ENCODE data around the gene DYNLT1. TPM values are rescaled to one million over a fixed set of nuclear protein-coding genes. Genes with fewer than 3 reads are reported as not detected.
"Not testable (repeated sequence)": the region's sequence is repeated elsewhere in the genome, so short reads cannot be mapped to it uniquely, and the experiment has no call there.

DYNLT1 gene
- polyA plus RNA-seq, 3 donors from 2014 or later = 94.2 to 141 (median 119) TPM

GRCh38 chr6:158656986-158657385 is 12.4 kb upstream of the DYNLT1 start:
- H3K9me3 Mint-ChIP-seq = not testable (repeated sequence)

GRCh38 chr6:158655569-158656450 is 11.3 kb upstream of the DYNLT1 start:
- H3K4me3 Mint-ChIP-seq = peak overlapping the region; percentile 78 to 87 (median 86)
- peaks cover 79 to 81% of the 10 kb centered on the region in 2 donors for H3K4me1 Mint-ChIP-seq
- H3K27ac Mint-ChIP-seq = peak overlapping the region; percentile 98 to 100 (median 100)
- no peaks in the 10 kb centered on the region for H3K9me3 Mint-ChIP-seq
- peak in 1 of 3 donors; percentile 29 for DNase-seq
- peaks cover 14 to 20% (median 18%) of the 10 kb centered on the region in 3 donors for H3K36me3 Mint-ChIP-seq
- H3K27me3 Mint-ChIP-seq (ENCODE audit: low read depth in 3 of 3) = peaks cover 20 to 45% (median 34%) of the 10 kb centered on the region in 3 donors

More at GRCh38 chr6:158656986-158657385, 12.4 kb upstream of the DYNLT1 start:
- peaks cover 20 to 39% (median 33%) of the 10 kb centered on the region in 3 donors for H3K27me3 Mint-ChIP-seq (ENCODE audit: low read depth in 3 of 3)
- peak overlapping the region in 1 of 5 donors; percentile 87 for H3K4me3 Mint-ChIP-seq
- not testable (repeated sequence) for DNase-seq
- H3K27ac Mint-ChIP-seq = peak overlapping the region; percentile 76 to 100 (median 99)
- peaks cover 17 to 24% (median 18%) of the 10 kb centered on the region in 3 donors for H3K36me3 Mint-ChIP-seq
- H3K4me1 Mint-ChIP-seq = peaks cover 75 to 76% of the 10 kb centered on the region in 2 donors

GRCh38 chr6:158654960-158655489 is 10.5 kb upstream of the DYNLT1 start:
- Mint-ChIP-seq H3K27ac (peak overlapping the region; percentile 98 to 100 (median 100)), H3K36me3 (peaks cover 14 to 19% (median 18%) of the 10 kb centered on the region in 3 donors), H3K4me3 (peak overlapping the region; percentile 78 to 87 (median 86)), H3K4me1 (peaks cover 75 to 81% of the 10 kb centered on the region in 2 donors), H3K27me3 (ENCODE audit: low read depth in 3 of 3) (peaks cover 20 to 47% (median 36%) of the 10 kb centered on the region in 3 donors), H3K9me3 (no peaks in the 10 kb centered on the region)
- DNase-seq = peak in 2 of 3 donors; percentile 28 to 46

- Mint-ChIP-seq H3K4me3 (peak overlapping the region; percentile 78 to 87 (median 86)), H3K36me3 (peaks cover 14 to 19% (median 18%) of the 10 kb centered on the region in 3 donors), H3K4me1 (peaks cover 76 to 81% of the 10 kb centered on the region in 2 donors), H3K27me3 (ENCODE audit: low read depth in 3 of 3) (peaks cover 25 to 52% (median 41%) of the 10 kb centered on the region in 3 donors), H3K9me3 (no peaks in the 10 kb centered on the region), H3K27ac (peak overlapping the region; percentile 98 to 100 (median 100))
- DNase-seq = no peak
Observed at GRCh38 chr6:158654498-158654897, 10.0 kb upstream of the DYNLT1 start.

GRCh38 chr6:158653577-158654354 is 9.2 kb upstream of the DYNLT1 start:
- H3K27ac Mint-ChIP-seq = peak overlapping the region; percentile 98 to 100 (median 100)
- H3K4me3 Mint-ChIP-seq = peak overlapping the region; percentile 78 to 87 (median 86)
- H3K27me3 Mint-ChIP-seq (ENCODE audit: low read depth in 3 of 3) = peaks cover 26 to 55% (median 40%) of the 10 kb centered on the region in 3 donors
- H3K36me3 Mint-ChIP-seq = peaks cover 14 to 19% (median 18%) of the 10 kb centered on the region in 3 donors
- peak; percentile 97 to 98 (median 97) for DNase-seq
- H3K9me3 Mint-ChIP-seq = no peaks in the 10 kb centered on the region
- peaks cover 76 to 81% of the 10 kb centered on the region in 2 donors for H3K4me1 Mint-ChIP-seq

DNA sequence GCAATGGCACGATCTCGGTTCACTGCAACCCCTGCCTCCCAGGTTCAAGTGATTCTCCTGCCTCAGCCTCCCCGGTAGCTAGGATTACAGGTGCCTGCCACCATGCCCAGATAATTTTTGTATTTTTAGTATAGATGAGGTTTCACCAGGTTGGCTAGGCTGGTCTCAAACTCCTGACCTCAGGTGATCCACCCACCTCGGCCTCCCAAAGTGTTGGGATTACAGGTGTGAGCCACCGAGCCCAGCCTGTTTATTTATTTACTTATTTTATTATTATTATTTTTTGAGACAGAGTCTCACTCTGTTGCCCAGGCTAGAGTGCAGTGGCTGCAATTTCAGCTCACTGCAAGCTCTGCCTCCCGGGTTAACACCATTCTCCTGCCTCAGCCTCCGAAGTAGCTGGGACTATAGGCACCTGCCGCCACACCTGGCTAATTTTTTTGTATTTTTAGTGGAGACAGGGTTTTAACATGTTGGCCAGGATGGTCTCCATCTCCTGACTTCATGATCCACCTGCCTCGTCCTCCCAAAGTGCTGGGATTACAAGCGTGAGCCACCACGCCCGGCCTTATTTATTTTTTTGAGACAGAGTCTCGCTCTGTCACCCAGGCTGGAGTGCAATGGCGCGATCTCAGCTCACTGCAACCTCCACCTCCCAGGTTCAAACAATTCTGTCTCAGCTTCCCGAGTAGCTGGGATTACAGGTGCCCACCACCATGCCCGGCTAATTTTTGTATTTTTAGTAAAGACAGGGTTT is 7.6 kb upstream of the DYNLT1 start:
- H3K27me3 Mint-ChIP-seq (ENCODE audit: low read depth in 3 of 3) = peaks cover 26 to 55% (median 38%) of the 10 kb centered on the region in 3 donors
- peak overlapping the region; percentile 98 to 100 (median 100) for H3K27ac Mint-ChIP-seq
- peaks cover 14 to 19% (median 18%) of the 10 kb centered on the region in 3 donors for H3K36me3 Mint-ChIP-seq
- peak overlapping the region; percentile 83 to 87 (median 86) for H3K4me3 Mint-ChIP-seq
- not testable (repeated sequence) for H3K9me3 Mint-ChIP-seq, DNase-seq
- H3K4me1 Mint-ChIP-seq = peaks cover 83 to 85% of the 10 kb centered on the region in 2 donors

DNA sequence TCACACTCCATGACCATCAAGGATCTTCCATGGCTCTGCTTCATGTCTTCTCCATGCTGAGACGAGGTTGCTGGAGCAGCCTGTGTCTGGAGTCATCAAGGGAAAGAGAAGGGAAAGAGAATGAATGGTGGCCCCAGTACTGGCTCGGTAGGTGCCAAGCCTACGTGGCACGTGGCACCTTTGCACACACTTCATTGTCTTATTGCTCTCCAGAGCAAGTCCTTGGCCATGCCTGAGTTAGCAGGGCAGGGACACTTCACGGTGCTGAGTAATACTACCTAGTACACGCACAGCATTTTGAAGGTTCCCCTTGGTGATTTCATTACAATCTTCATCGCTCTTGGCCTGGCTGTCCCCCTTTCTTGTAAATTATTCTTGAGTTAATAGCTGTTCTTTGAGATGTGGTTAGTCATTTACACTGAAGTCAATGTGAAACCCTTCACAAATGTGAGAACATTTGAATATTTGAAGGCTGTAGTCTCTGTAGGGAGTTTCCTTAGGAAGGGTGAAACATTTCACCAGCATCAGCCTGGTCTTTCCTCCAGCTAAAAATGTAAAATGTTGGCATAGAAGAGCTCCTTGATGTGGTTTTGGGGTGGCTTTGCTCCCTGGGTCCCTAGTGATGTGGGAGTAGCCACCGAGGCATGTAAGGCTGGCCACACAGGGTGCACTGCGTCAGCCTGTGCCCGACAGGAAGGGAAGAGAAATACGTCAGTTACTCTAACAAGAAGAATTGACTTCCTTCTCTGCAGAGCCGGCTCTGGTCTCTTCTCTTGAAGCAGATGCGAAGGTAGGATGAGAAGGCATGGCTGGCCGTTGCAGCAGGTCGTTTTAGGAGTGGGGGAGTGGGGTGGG is 5.0 kb upstream of the DYNLT1 start, which contains the start of gene SYTL3:
Gene SYTL3, plus strand, starts transcription at position 766 of the 855 bp plus-strand sequence. CDS start 13,215 bp downstream, outside the sequence.
- Mint-ChIP-seq H3K4me1 (peaks cover 73 to 79% of the 10 kb centered on the region in 2 donors), H3K36me3 (peaks cover under 1 to 6% (median 5%) of the 10 kb centered on the region in 3 donors), H3K4me3 (peak within 1 kb of the TSS; percentile 85 to 96 (median 90)), H3K9me3 (no peaks in the 10 kb centered on the region), H3K27me3 (ENCODE audit: low read depth in 3 of 3) (peaks cover 24 to 42% (median 37%) of the 10 kb centered on the region in 3 donors), H3K27ac (peak within 1 kb of the TSS; percentile 95 to 100 (median 98))
- peak; percentile 86 to 91 (median 91) for DNase-seq

DNA sequence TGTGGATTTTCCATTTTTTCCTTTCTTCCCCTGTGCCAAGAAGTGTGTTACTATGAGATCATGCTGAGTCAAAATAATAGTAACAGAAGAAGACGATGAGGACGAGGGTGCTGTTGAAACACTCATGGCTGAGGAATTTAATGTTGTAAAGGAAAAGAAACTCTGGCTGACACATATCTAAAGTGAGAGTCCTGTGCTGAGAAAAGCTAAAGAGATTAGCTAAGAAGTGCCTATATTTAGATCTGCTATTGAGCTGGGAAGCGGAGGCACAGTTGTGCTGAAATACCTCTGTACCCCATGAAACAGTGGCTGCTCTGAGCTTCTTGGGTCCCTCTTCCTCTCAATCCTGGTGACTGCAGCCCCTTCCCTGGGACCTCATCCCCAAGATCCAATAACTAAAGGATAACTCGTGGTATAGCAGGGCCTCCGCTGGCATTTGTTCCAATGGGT is 4.2 kb upstream of the DYNLT1 start:
- DNase-seq = no peak
- peaks cover 67 to 73% of the 10 kb centered on the region in 2 donors for H3K4me1 Mint-ChIP-seq

DNA sequence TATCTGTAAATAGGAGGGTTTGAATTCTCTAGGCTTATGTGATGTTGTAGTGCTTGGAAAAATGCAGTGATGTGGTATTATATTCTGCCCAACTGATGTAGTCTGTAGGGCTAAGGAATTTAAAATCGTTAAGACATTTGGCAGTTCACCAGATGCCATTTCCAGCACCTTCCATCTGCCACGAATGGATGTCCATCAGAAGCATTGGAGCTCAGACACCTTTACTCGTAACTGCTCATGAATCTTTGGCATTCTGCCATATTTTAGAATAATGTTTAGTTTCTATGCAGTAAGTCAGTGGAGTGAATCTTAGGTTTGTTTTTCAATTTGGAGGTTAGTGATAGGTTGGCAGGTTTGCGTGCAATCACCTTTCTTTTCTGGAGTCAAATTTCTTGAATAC is 3.0 kb upstream of the DYNLT1 start:
- Mint-ChIP-seq H3K27me3 (ENCODE audit: low read depth in 3 of 3) (peaks cover 13 to 36% (median 34%) of the 10 kb centered on the region in 3 donors), H3K4me1 (peaks cover 64 to 73% of the 10 kb centered on the region in 2 donors), H3K4me3 (no peak overlapping the region), H3K27ac (peak overlapping the region; percentile 13 to 98 (median 77)), H3K9me3 (no peaks in the 10 kb centered on the region), H3K36me3 (peaks cover 0 to 3% (median 0%) of the 10 kb centered on the region in 3 donors)
- no peak for DNase-seq

More for the DNA sequence above, 4.2 kb upstream of the DYNLT1 start:
- Mint-ChIP-seq H3K27ac (peak overlapping the region; percentile 95 to 100 (median 98)), H3K27me3 (ENCODE audit: low read depth in 3 of 3) (peaks cover 22 to 38% (median 37%) of the 10 kb centered on the region in 3 donors), H3K9me3 (no peaks in the 10 kb centered on the region), H3K4me3 (peak overlapping the region in 4 of 5 donors; percentile 54 to 91 (median 86)), H3K36me3 (peaks cover 0 to 6% (median 4%) of the 10 kb centered on the region in 3 donors)

DNA sequence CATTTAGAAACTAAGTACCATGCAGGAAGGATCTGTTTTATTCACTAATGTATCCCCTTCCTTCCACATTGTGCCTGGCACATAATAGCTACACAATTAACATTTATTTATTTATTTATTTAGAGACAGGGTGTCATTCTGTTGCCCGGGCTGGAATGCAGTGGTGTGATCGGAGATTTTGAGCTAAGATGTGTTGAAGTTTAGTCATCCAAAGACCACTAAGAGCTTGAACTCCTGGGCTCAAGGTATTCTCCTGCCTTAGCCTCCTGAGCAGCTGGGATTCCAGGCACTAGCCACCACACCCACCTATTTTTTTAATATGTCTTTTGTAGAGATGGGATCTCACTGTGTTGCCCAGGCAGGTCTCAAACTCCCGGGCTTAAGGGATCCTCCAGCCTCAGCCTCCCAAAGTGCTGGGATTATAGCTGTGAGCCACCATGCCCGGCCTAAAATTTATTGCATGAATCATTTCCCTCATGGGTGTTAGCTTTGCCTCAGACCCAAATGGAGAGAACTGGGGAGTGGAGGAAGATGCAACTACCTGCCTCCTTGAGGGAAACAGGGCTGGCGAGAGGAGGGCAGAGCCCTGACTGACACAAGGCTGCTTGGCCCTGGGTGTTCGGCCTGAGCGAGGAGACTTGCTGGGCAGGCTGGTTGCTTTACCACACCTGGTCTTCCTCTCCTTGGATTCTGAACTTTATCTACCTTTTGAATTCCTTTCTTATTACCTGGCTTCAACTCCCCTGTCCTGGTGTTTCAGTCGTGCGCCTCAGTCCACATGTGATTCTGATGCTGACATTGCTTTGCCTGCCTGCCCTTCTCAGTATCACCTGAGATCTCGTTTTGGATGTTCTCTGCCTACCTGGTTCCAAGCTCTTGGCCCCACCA is 1.7 kb upstream of the DYNLT1 start:
- peaks cover 69 to 76% of the 10 kb centered on the region in 2 donors for H3K4me1 Mint-ChIP-seq
- DNase-seq = no peak

More for the DNA sequence above, 1.7 kb upstream of the DYNLT1 start:
- H3K4me3 Mint-ChIP-seq = peak overlapping the region; percentile 91 to 98 (median 93)
- peaks cover 0 to 4% (median 3%) of the 10 kb centered on the region in 3 donors for H3K36me3 Mint-ChIP-seq
- H3K9me3 Mint-ChIP-seq = no peaks in the 10 kb centered on the region
- peaks cover 13 to 35% (median 35%) of the 10 kb centered on the region in 3 donors for H3K27me3 Mint-ChIP-seq (ENCODE audit: low read depth in 3 of 3)
- peak overlapping the region; percentile 92 to 98 (median 96) for H3K27ac Mint-ChIP-seq
